K562 (cell line): ENCODE results near the gene ATP6V0E1. TPM values are rescaled to one million over a fixed set of nuclear protein-coding genes. Genes with fewer than 3 reads are reported as not detected.

Experiments
- BRD9 ChIP-seq: fragments of 450-650 bp; IDR thresholded peaks from 2 replicates; pipeline ENCODE4 v1.6.1; 2018; ENCODE audit warnings: low read depth; ENCODE audit not compliant: partially characterized antibody
- MBD1 ChIP-seq: fragments of 250-450 bp; sonication (Bioruptor Pico); IDR thresholded peaks from 2 replicates; pipeline ENCODE4 v1.8.0; 2022; ENCODE audit warnings: inconsistent platforms
- NR2C2 ChIP-seq, 2 experiments: fragments of 200-800 bp in 1 of 2; sonication (Bioruptor generic) in 1 of 2; sonication (generic) in 1 of 2; formaldehyde crosslinking in 1 of 2; IDR thresholded peaks; 2 replicates each; pipeline versions ENCODE4 v1.6.1 to v1.8.0; 2016 to 2022; ENCODE audit warnings: mild to moderate bottlenecking in 1 of 2, missing compliant biosample characterization in 1 of 2, missing genetic modification characterization in 1 of 2, missing genetic modification reagents in 1 of 2
- PHB2 ChIP-seq: fragments of 450-650 bp; IDR thresholded peaks from 2 replicates; pipeline ENCODE4 v1.6.1; 2017; ENCODE audit warnings: low read depth
- STAT5A ChIP-seq: IDR thresholded peaks from 2 replicates; pipeline ENCODE4 v1.6.1; 2012; ENCODE audit warnings: low read length, inconsistent platforms, borderline replicate concordance
- TCF3 ChIP-seq: sonication (generic); formaldehyde crosslinking; IDR thresholded peaks from 2 replicates; pipeline ENCODE4 v1.4.0; 2020; ENCODE audit warnings: mild to moderate bottlenecking, missing genetic modification reagents
- ZNF280A ChIP-seq: fragments of 450-650 bp; IDR thresholded peaks from 2 replicates; pipeline ENCODE4 v1.6.1; 2018; ENCODE audit warnings: mild to moderate bottlenecking, low read depth; ENCODE audit not compliant: partially characterized antibody
- ZNF347 ChIP-seq: fragments of 450-650 bp; formaldehyde crosslinking; IDR thresholded peaks from 2 replicates; pipeline ENCODE4 v1.4.0; 2020; ENCODE audit warnings: low read depth, mild to moderate bottlenecking, moderate library complexity
- ZNF830 ChIP-seq: fragments of 250-450 bp; sonication (Bioruptor Pico); IDR thresholded peaks from 2 replicates; pipeline ENCODE4 v1.5.0; 2021; ENCODE audit warnings: mild to moderate bottlenecking
- polyA plus RNA-seq, 8 experiments: library from polyadenylated mRNA; depleted of rRNA in 4 of 8; stranded (reverse) in 5 of 8; unstranded in 3 of 8; fragments of >200 nt; fragmentation: Nextera tagmentation in 2 of 8; fragmentation: Illumina TruSeq in 1 of 8; extraction: Ambion mirVana in 2 of 8; extraction: Trizol in 1 of 8; gene quantifications; 2 replicates each; pipeline versions ENCODE4 v1.2.1 to v1.2.3, GENCODE V29; 2011 to 2014; ENCODE audit warnings: inconsistent platforms in 1 of 8, missing spikeins in 1 of 8
- total RNA-seq, 7 experiments: library from RNA; depleted of rRNA in 6 of 7; stranded (reverse); fragments of >200 nt in 6 of 7; fragmentation: Illumina TruSeq in 2 of 7; extraction: Trizol in 2 of 7; gene quantifications; 2 replicates each; pipeline versions ENCODE4 v1.2.1 to v1.2.3, GENCODE V29; 2011 to 2021; ENCODE audit warnings: low replicate concordance in 1 of 7
- TF ChIP-seq, protein P1 (sequence below), 2 experiments: fragments of 450-650 bp; conservative IDR thresholded peaks; 2 replicates each; pipeline ENCODE4 v1.6.1; 2017; ENCODE audit warnings: mild to moderate bottlenecking in 2 of 2, moderate library complexity in 2 of 2
- TF ChIP-seq, protein P2 (sequence below), 2 experiments: fragments of 450-650 bp in 1 of 2; sonication (generic) in 1 of 2; formaldehyde crosslinking in 1 of 2; IDR thresholded peaks; 2 replicates each; pipeline versions ENCODE4 v1.7.1 to v1.9.0; 2016 to 2022; ENCODE audit warnings: inconsistent platforms in 1 of 2, mild to moderate bottlenecking in 1 of 2, missing genetic modification reagents in 1 of 2

Gene ATP6V0E1
- total and polyA plus RNA-seq, 9 of the 15 experiments (the other 6 are each of a cell fraction or from before 2014, with no cell fraction given): 63.8 to 395 (median 112) TPM

DNA sequence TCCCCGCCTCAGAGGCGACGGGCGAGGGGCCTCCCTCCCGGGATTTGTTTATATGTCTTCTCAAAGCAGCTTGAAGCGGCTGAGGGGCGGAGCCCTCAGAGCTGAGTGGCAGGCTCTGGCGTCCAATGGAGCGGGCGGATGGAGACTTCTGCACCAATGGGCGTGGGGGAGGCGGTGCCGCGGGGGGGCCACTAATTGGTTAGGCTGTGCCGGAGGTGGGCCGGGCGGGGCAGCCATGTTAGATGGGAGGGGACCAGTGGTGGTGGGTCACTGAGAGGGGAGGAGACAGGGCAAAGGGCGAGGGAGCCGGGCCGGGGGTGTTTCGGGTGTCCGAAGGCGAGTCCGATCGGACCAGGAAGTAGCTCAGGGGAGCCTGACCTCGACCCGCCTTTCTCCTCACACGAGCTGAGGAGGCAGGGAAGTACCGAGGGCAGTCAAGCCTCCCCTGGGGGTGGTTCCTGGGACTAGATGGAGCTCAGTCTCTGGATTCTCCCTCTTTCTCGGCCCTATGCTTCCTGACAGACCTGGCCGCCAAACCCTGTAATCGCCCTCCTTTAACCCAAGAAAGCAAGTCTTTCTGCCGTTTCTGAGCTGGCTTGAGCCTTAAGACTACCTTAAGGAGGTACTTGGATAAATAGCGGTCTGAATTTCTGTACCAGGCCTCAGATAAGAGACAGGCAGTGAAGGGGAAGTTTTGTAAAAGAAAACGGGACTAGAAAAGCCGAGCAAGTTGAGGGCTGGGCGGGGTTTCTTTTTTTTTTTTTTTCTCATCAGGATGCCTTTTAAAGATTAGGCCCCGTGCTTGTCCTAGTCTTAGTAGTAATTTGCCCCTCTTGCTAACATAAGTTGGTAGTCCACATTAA is 73.7 kb downstream of the ATP6V0E1 start (continued):
- TF ChIP-seq ZNF280A (no peak), MBD1 (CRISPR knock-in tag) (no peak), ZNF347 (CRISPR knock-in tag) (no peak), STAT5A (no peak), ZNF830 (CRISPR knock-in tag) (no peak), PHB2 (no peak), NR2C2 (CRISPR knock-in tag; IDR thresholded peaks at IDR 0.05) (peak; percentile 69; the same call in 1 of the 2 replicates), NR2C2 (tag; IDR thresholded peaks at IDR 0.05) (peak; percentile 92), BRD9 (no peak), TCF3 (CRISPR knock-in tag) (no peak)
- TF ChIP-seq, protein P1, sequence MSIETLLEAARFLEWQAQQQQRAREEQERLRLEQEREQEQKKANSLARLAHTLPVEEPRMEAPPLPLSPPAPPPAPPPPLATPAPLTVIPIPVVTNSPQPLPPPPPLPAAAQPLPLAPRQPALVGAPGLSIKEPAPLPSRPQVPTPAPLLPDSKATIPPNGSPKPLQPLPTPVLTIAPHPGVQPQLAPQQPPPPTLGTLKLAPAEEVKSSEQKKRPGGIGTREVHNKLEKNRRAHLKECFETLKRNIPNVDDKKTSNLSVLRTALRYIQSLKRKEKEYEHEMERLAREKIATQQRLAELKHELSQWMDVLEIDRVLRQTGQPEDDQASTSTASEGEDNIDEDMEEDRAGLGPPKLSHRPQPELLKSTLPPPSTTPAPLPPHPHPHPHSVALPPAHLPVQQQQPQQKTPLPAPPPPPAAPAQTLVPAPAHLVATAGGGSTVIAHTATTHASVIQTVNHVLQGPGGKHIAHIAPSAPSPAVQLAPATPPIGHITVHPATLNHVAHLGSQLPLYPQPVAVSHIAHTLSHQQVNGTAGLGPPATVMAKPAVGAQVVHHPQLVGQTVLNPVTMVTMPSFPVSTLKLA (conservative IDR thresholded peaks at IDR 0.05): peak; percentile 94 to 96
- TF ChIP-seq, protein P2, sequence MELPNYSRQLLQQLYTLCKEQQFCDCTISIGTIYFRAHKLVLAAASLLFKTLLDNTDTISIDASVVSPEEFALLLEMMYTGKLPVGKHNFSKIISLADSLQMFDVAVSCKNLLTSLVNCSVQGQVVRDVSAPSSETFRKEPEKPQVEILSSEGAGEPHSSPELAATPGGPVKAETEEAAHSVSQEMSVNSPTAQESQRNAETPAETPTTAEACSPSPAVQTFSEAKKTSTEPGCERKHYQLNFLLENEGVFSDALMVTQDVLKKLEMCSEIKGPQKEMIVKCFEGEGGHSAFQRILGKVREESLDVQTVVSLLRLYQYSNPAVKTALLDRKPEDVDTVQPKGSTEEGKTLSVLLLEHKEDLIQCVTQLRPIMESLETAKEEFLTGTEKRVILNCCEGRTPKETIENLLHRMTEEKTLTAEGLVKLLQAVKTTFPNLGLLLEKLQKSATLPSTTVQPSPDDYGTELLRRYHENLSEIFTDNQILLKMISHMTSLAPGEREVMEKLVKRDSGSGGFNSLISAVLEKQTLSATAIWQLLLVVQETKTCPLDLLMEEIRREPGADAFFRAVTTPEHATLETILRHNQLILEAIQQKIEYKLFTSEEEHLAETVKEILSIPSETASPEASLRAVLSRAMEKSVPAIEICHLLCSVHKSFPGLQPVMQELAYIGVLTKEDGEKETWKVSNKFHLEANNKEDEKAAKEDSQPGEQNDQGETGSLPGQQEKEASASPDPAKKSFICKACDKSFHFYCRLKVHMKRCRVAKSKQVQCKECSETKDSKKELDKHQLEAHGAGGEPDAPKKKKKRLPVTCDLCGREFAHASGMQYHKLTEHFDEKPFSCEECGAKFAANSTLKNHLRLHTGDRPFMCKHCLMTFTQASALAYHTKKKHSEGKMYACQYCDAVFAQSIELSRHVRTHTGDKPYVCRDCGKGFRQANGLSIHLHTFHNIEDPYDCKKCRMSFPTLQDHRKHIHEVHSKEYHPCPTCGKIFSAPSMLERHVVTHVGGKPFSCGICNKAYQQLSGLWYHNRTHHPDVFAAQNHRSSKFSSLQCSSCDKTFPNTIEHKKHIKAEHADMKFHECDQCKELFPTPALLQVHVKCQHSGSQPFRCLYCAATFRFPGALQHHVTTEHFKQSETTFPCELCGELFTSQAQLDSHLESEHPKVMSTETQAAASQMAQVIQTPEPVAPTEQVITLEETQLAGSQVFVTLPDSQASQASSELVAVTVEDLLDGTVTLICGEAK (IDR thresholded peaks at IDR 0.05): peak; percentile 74
- TF ChIP-seq, protein P2 (CRISPR knock-in tag; IDR thresholded peaks at IDR 0.05): no peak
